K562 (cell line): ENCODE data around the gene KCTD6. TPM values are rescaled to one million over a fixed set of nuclear protein-coding genes. Genes with fewer than 3 reads are reported as not detected.

ENCODE experiments used
- BCLAF1 ChIP-seq, 2 experiments: fragments of 450-650 bp in 1 of 2; IDR thresholded peaks; 2 replicates each; pipeline ENCODE4 v1.6.1; 2011 to 2017; ENCODE audit warnings: low read depth in 2 of 2, antibody characterized with exemption in 1 of 2, borderline replicate concordance in 1 of 2, low read length in 1 of 2, mild to moderate bottlenecking in 1 of 2, mixed read lengths in 1 of 2; ENCODE audit not compliant: control insufficient read depth in 1 of 2
- CBFA2T3 ChIP-seq: fragments of 450-650 bp; IDR thresholded peaks from 2 replicates; pipeline ENCODE4 v1.6.1; 2017
- HNRNPL ChIP-seq: fragments of 200-400 bp; formaldehyde crosslinking; IDR thresholded peaks from 2 replicates; pipeline ENCODE4 v1.6.1; 2017; ENCODE audit warnings: low read depth, mild to moderate bottlenecking, low read length
- LEF1 ChIP-seq: fragments of 450-650 bp; IDR thresholded peaks from 2 replicates; pipeline ENCODE4 v1.6.1; 2016; ENCODE audit warnings: mild to moderate bottlenecking
- PTBP1 ChIP-seq: fragments of 200-400 bp; formaldehyde crosslinking; IDR thresholded peaks from 2 replicates; pipeline ENCODE4 v1.6.1; 2017; ENCODE audit warnings: low read depth, low read length
- RBBP5 ChIP-seq: fragments of 200-600 bp; sonication (generic); IDR thresholded peaks from 2 replicates; pipeline ENCODE4 v1.6.1; 2012; ENCODE audit warnings: borderline replicate concordance, mild to moderate bottlenecking, low read length, control low read depth, inconsistent platforms; ENCODE audit not compliant: insufficient read depth, poor library complexity, severe bottlenecking
- SRSF3 ChIP-seq: fragments of 200-400 bp; formaldehyde crosslinking; IDR thresholded peaks from 2 replicates; pipeline ENCODE4 v1.6.1; 2016; ENCODE audit warnings: mild to moderate bottlenecking, low read length, moderate library complexity; ENCODE audit not compliant: insufficient read depth
- polyA plus RNA-seq, 8 experiments: library from polyadenylated mRNA; depleted of rRNA in 4 of 8; stranded (reverse) in 5 of 8; unstranded in 3 of 8; fragments of >200 nt; fragmentation: Nextera tagmentation in 2 of 8; fragmentation: Illumina TruSeq in 1 of 8; extraction: Ambion mirVana in 2 of 8; extraction: Trizol in 1 of 8; gene quantifications; 2 replicates each; pipeline versions ENCODE4 v1.2.1 to v1.2.3, GENCODE V29; 2011 to 2014; ENCODE audit warnings: inconsistent platforms in 1 of 8, missing spikeins in 1 of 8
- total RNA-seq, 7 experiments: library from RNA; depleted of rRNA in 6 of 7; stranded (reverse); fragments of >200 nt in 6 of 7; fragmentation: Illumina TruSeq in 2 of 7; extraction: Trizol in 2 of 7; gene quantifications; 2 replicates each; pipeline versions ENCODE4 v1.2.1 to v1.2.3, GENCODE V29; 2011 to 2021; ENCODE audit warnings: low replicate concordance in 1 of 7
- TF ChIP-seq, protein P1 (sequence below): fragments of 450-650 bp; IDR thresholded peaks from 2 replicates; pipeline ENCODE4 v1.6.1; 2016; ENCODE audit warnings: mild to moderate bottlenecking
- TF ChIP-seq, protein P2 (sequence below), 2 experiments: fragments of 450-650 bp; formaldehyde crosslinking in 1 of 2; IDR thresholded peaks; 2 replicates each; pipeline versions ENCODE4 v1.4.0 to v1.6.1; 2014 to 2020; ENCODE audit warnings: mild to moderate bottlenecking in 2 of 2, borderline replicate concordance in 1 of 2, low read depth in 1 of 2
- TF ChIP-seq, protein P3 (sequence below), 2 experiments: fragments of 450-650 bp in 1 of 2; sonication (generic) in 1 of 2; formaldehyde crosslinking; conservative IDR thresholded peaks; 2 replicates each; pipeline versions ENCODE4 v1.4.0 to v1.8.1; 2020 to 2022; ENCODE audit warnings: mild to moderate bottlenecking in 1 of 2, missing genetic modification reagents in 1 of 2

Gene KCTD6
- total and polyA plus RNA-seq, 9 of the 15 experiments (the other 6 are each of a cell fraction or from before 2014, with no cell fraction given) = 2.1 to 5.9 (median 4.5) TPM

DNA sequence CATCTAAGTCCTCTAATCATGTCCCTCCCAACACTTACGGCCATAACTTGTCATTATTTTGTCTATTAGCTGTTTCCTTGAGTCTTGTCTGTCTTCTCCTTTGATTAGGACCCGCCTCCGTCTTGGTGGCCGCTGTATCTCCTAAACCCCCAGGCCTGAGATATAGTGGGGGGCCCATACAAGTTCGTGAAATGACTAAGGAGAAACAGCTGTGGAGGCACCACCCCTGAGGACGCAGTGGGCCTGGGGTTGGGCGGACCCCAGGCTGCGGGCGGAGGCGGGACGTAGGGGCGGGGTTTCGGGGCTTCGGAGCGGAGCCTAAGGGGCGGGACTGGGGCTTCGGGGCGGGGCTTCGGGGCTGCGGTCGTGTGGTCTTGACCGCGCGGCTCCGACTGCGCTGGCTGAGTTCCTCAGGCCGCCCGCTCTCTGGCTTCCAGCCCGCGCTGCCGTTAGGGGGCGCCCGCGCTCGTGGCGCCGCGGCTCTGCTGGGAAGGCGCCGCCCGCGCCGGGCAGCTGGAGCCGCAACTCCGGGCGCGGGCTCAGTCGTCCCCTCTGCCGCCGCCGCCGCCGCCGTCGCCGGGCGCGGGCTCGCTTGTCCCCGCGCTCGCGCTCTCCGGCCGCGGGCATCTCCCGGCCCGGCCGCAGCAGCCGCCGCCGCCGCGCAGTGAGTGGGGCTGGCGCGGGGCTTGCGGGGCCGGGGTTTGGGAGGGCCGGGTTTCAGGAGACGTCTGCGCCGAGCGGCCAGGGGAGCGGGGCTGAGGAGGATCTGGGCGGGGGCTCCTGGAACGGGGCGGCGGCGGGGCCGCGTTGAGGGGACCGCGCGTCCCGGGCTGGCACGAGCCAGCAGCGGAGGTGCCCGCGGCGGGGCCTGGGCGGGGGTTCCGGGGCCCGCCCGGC is at the start of gene KCTD6 (continued):
- TF ChIP-seq RBBP5 (peak; percentile 67), SRSF3 (no peak), HNRNPL (no peak), BCLAF1 (IDR thresholded peaks at IDR 0.05; ENCODE audit: borderline replicate concordance in 1 of 2, control insufficient read depth in 1 of 2, low read depth in 2 of 2, low read length in 1 of 2) (no peak), CBFA2T3 (no peak), PTBP1 (no peak), LEF1 (no peak)
- TF ChIP-seq, protein P1, sequence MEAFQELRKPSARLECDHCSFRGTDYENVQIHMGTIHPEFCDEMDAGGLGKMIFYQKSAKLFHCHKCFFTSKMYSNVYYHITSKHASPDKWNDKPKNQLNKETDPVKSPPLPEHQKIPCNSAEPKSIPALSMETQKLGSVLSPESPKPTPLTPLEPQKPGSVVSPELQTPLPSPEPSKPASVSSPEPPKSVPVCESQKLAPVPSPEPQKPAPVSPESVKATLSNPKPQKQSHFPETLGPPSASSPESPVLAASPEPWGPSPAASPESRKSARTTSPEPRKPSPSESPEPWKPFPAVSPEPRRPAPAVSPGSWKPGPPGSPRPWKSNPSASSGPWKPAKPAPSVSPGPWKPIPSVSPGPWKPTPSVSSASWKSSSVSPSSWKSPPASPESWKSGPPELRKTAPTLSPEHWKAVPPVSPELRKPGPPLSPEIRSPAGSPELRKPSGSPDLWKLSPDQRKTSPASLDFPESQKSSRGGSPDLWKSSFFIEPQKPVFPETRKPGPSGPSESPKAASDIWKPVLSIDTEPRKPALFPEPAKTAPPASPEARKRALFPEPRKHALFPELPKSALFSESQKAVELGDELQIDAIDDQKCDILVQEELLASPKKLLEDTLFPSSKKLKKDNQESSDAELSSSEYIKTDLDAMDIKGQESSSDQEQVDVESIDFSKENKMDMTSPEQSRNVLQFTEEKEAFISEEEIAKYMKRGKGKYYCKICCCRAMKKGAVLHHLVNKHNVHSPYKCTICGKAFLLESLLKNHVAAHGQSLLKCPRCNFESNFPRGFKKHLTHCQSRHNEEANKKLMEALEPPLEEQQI = no peak
- TF ChIP-seq, protein P2, sequence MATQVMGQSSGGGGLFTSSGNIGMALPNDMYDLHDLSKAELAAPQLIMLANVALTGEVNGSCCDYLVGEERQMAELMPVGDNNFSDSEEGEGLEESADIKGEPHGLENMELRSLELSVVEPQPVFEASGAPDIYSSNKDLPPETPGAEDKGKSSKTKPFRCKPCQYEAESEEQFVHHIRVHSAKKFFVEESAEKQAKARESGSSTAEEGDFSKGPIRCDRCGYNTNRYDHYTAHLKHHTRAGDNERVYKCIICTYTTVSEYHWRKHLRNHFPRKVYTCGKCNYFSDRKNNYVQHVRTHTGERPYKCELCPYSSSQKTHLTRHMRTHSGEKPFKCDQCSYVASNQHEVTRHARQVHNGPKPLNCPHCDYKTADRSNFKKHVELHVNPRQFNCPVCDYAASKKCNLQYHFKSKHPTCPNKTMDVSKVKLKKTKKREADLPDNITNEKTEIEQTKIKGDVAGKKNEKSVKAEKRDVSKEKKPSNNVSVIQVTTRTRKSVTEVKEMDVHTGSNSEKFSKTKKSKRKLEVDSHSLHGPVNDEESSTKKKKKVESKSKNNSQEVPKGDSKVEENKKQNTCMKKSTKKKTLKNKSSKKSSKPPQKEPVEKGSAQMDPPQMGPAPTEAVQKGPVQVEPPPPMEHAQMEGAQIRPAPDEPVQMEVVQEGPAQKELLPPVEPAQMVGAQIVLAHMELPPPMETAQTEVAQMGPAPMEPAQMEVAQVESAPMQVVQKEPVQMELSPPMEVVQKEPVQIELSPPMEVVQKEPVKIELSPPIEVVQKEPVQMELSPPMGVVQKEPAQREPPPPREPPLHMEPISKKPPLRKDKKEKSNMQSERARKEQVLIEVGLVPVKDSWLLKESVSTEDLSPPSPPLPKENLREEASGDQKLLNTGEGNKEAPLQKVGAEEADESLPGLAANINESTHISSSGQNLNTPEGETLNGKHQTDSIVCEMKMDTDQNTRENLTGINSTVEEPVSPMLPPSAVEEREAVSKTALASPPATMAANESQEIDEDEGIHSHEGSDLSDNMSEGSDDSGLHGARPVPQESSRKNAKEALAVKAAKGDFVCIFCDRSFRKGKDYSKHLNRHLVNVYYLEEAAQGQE (IDR thresholded peaks at IDR 0.05; ENCODE audit: borderline replicate concordance) = peak; percentile 26; the same call in 1 of the 2 replicates
- TF ChIP-seq, protein P2 (CRISPR knock-in tag; IDR thresholded peaks at IDR 0.05; ENCODE audit: low read depth) = no peak
- TF ChIP-seq, protein P3, sequence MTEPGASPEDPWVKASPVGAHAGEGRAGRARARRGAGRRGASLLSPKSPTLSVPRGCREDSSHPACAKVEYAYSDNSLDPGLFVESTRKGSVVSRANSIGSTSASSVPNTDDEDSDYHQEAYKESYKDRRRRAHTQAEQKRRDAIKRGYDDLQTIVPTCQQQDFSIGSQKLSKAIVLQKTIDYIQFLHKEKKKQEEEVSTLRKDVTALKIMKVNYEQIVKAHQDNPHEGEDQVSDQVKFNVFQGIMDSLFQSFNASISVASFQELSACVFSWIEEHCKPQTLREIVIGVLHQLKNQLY (CRISPR knock-in tag; conservative IDR thresholded peaks at IDR 0.05) = no peak
